ACC112 (cell line): ENCODE measurements around the gene CCDC181.

Experiments used
- H2AFZ ChIP-seq: fragments of 200-600 bp; sonication (generic); one replicate; pipeline ENCODE4 v1.6.0; 2017; ENCODE audit warnings: antibody characterized with exemption, low read length; ENCODE audit not compliant: unreplicated experiment
- H3K27ac ChIP-seq: fragments of 200-600 bp; sonication (generic); 2 replicates; pipeline ENCODE4 v1.5.1; 2014; ENCODE audit warnings: low read depth, mild to moderate bottlenecking, antibody characterized with exemption, low read length, moderate library complexity
- H3K27me3 ChIP-seq: fragments of 200-600 bp; sonication (generic); 2 replicates; pipeline ENCODE4 v1.6.1; 2014; ENCODE audit warnings: mild to moderate bottlenecking, antibody characterized with exemption, low read length, moderate library complexity, mixed read lengths; ENCODE audit not compliant: insufficient read depth
- H3K36me3 ChIP-seq: fragments of 200-600 bp; sonication (generic); 2 replicates; pipeline ENCODE4 v1.6.1; 2016; ENCODE audit warnings: mild to moderate bottlenecking, antibody characterized with exemption, low read length, moderate library complexity, mixed read lengths; ENCODE audit not compliant: insufficient read depth
- H3K4me1 ChIP-seq: fragments of 200-600 bp; sonication (generic); one replicate; pipeline ENCODE4 v1.6.1; 2016; ENCODE audit warnings: low read length, mixed read lengths; ENCODE audit not compliant: insufficient read depth, unreplicated experiment, control insufficient read depth
- H3K4me3 ChIP-seq: fragments of 200-600 bp; sonication (generic); 2 replicates; pipeline ENCODE4 v1.5.1; 2014; ENCODE audit warnings: mild to moderate bottlenecking, low read depth, low read length
- H3K79me2 ChIP-seq: fragments of 200-600 bp; sonication (generic); one replicate; pipeline ENCODE4 v1.6.0; 2016; ENCODE audit warnings: low read length; ENCODE audit not compliant: control insufficient read depth, unreplicated experiment, insufficient read depth

The CCDC181 gene

GRCh38 chr1:169395955-169396354, 31.3 kb downstream of the CCDC181 start:
- H3K4me3 ChIP-seq = no peak overlapping the region
- no peak overlapping the region for H2AFZ ChIP-seq
- H3K4me1 ChIP-seq = no peaks in the 10 kb centered on the region
- peaks cover 40% of the 10 kb centered on the region for H3K36me3 ChIP-seq
- H3K27ac ChIP-seq = no peak overlapping the region
- no peaks in the 10 kb centered on the region for H3K79me2 ChIP-seq
- H3K27me3 ChIP-seq = no peaks in the 10 kb centered on the region

- H3K27ac ChIP-seq = no peak overlapping the region
- no peaks in the 10 kb centered on the region for H3K27me3 ChIP-seq
- H3K36me3 ChIP-seq = peaks cover 54% of the 10 kb centered on the region
Measured at GRCh38 chr1:169392406-169392805, 34.9 kb downstream of the CCDC181 start.

GRCh38 chr1:169390303-169390702, 37.0 kb downstream of the CCDC181 start:
- H3K36me3 ChIP-seq = peaks cover 57% of the 10 kb centered on the region
- H3K79me2 ChIP-seq = no peaks in the 10 kb centered on the region
- H2AFZ ChIP-seq = no peak overlapping the region
- H3K4me3 ChIP-seq = no peak overlapping the region
- H3K27me3 ChIP-seq = no peaks in the 10 kb centered on the region
- H3K27ac ChIP-seq = no peak overlapping the region
- no peaks in the 10 kb centered on the region for H3K4me1 ChIP-seq

More at GRCh38 chr1:169392406-169392805, 34.9 kb downstream of the CCDC181 start:
- Histone ChIP-seq H3K4me1 (no peaks in the 10 kb centered on the region), H3K79me2 (no peaks in the 10 kb centered on the region), H3K4me3 (no peak overlapping the region), H2AFZ (no peak overlapping the region)

GRCh38 chr1:169387399-169387798, 39.9 kb downstream of the CCDC181 start:
- Histone ChIP-seq H3K27ac (no peak overlapping the region), H2AFZ (no peak overlapping the region)

GRCh38 chr1:169383449-169383848, 43.8 kb downstream of the CCDC181 start:
- H3K4me1 ChIP-seq = peaks cover 6% of the 10 kb centered on the region
- no peak overlapping the region for H2AFZ ChIP-seq
- H3K79me2 ChIP-seq = peaks cover 4% of the 10 kb centered on the region
- H3K36me3 ChIP-seq = peaks cover 57% of the 10 kb centered on the region
- H3K27ac ChIP-seq = no peak overlapping the region
- H3K4me3 ChIP-seq = no peak overlapping the region
- no peaks in the 10 kb centered on the region for H3K27me3 ChIP-seq

More at GRCh38 chr1:169387399-169387798, 39.9 kb downstream of the CCDC181 start:
- Histone ChIP-seq H3K36me3 (peaks cover 53% of the 10 kb centered on the region), H3K4me3 (no peak overlapping the region), H3K27me3 (no peaks in the 10 kb centered on the region), H3K79me2 (no peaks in the 10 kb centered on the region), H3K4me1 (peaks cover 6% of the 10 kb centered on the region)

- Histone ChIP-seq H3K79me2 (peaks cover 4% of the 10 kb centered on the region), H3K4me3 (no peak overlapping the region), H2AFZ (no peak overlapping the region), H3K36me3 (peaks cover 61% of the 10 kb centered on the region), H3K4me1 (peaks cover 6% of the 10 kb centered on the region), H3K27ac (no peak overlapping the region), H3K27me3 (no peaks in the 10 kb centered on the region)
Measured at GRCh38 chr1:169381162-169381561, 46.1 kb downstream of the CCDC181 start.

GRCh38 chr1:169371404-169371803, 55.9 kb downstream of the CCDC181 start:
- H2AFZ ChIP-seq = no peak overlapping the region
- H3K36me3 ChIP-seq = peaks cover 38% of the 10 kb centered on the region
- H3K4me1 ChIP-seq = peaks cover 24% of the 10 kb centered on the region
- H3K79me2 ChIP-seq = peaks cover 61% of the 10 kb centered on the region
- H3K4me3 ChIP-seq = no peak overlapping the region
- no peak overlapping the region for H3K27ac ChIP-seq
- H3K27me3 ChIP-seq = no peaks in the 10 kb centered on the region

GRCh38 chr1:169368406-169368769, 58.9 kb downstream of the CCDC181 start:
- Histone ChIP-seq H3K27me3 (no peaks in the 10 kb centered on the region), H3K4me1 (peaks cover 40% of the 10 kb centered on the region), H3K4me3 (peak overlapping the region; percentile 100), H3K36me3 (peaks cover 35% of the 10 kb centered on the region), H2AFZ (peak overlapping the region; percentile 46), H3K79me2 (peaks cover 63% of the 10 kb centered on the region), H3K27ac (peak overlapping the region; percentile 89)

- Histone ChIP-seq H2AFZ (peak within 1 kb of the TSS; percentile 46), H3K27me3 (no peaks in the 10 kb centered on the region), H3K27ac (peak within 1 kb of the TSS; percentile 89), H3K4me1 (peaks cover 41% of the 10 kb centered on the region), H3K4me3 (peak within 1 kb of the TSS; percentile 100), H3K79me2 (peaks cover 59% of the 10 kb centered on the region), H3K36me3 (peaks cover 31% of the 10 kb centered on the region)
Measured at GRCh38 chr1:169367686-169368405, 59.4 kb downstream of the CCDC181 start, which contains the start of the genes BLZF1 and NME7. Gene BLZF1, plus strand, starts transcription at chr1:169368195. Its CDS starts 1,328 bp downstream, at chr1:169369523. Gene NME7, minus strand, starts transcription at chr1:169367797. Its CDS starts 87 bp downstream, at chr1:169367710.

- H3K27ac ChIP-seq = peak overlapping the region; percentile 89
- H3K4me1 ChIP-seq = peaks cover 46% of the 10 kb centered on the region
- H3K4me3 ChIP-seq = peak overlapping the region; percentile 100
- H3K27me3 ChIP-seq = no peaks in the 10 kb centered on the region
- peaks cover 34% of the 10 kb centered on the region for H3K36me3 ChIP-seq
- peaks cover 62% of the 10 kb centered on the region for H3K79me2 ChIP-seq
- H2AFZ ChIP-seq = peak overlapping the region; percentile 46
Measured at GRCh38 chr1:169367096-169367685, 60.1 kb downstream of the CCDC181 start.

- H2AFZ ChIP-seq = no peak overlapping the region
- no peak overlapping the region for H3K27ac ChIP-seq
- H3K4me3 ChIP-seq = no peak overlapping the region
- peaks cover 50% of the 10 kb centered on the region for H3K79me2 ChIP-seq
- H3K4me1 ChIP-seq = peaks cover 50% of the 10 kb centered on the region
- H3K36me3 ChIP-seq = peaks cover 15% of the 10 kb centered on the region
- H3K27me3 ChIP-seq = no peaks in the 10 kb centered on the region
Measured at GRCh38 chr1:169364948-169365347, 62.3 kb downstream of the CCDC181 start.
